HG02852 (cell line): ENCODE measurements around the gene PFKL.

Experiments
- ATAC-seq: cut with Tn5 transposase; IDR thresholded peaks from one replicate; pipeline ENCODE4 v1.9.1; 2021; ENCODE audit warnings: mild to moderate bottlenecking, moderate library complexity; ENCODE audit not compliant: unreplicated experiment

The PFKL gene

DNA sequence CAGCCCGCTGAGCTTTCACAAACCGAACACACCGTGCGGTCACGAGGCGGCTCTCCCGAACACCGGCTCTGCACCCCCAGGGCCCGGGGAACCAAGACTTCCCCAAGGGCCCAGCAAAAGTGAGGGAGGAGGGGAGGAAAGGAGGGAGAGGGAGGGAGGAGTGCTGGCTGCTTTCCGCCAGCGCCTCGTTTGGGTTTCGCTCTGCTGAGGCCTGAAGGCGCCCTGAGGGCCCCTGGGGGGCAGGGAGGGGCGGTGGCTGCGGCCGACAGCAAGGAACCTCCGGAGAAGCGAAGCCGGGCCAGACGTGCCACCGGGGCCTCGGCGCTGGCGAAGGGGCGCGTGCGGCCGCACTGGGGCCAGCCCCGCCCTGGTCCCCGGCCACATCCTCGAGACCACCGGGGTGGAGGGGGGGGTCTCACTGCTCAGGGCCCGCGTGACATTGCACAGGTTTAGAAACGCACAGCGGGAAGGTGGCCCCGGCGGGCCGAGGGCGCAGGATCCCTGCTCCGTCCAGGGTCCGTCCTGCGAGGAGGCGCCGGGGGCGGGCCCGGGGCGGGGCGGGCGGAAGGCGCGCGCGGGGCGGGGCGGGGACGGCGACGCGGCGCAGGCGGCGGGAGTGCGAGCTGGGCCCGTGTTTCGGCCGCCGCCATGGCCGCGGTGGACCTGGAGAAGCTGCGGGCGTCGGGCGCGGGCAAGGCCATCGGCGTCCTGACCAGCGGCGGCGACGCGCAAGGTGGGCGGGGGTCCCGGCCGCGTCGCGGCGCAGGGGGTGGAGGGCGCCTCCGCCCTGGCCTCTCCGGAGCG is at the start of gene PFKL:
Gene PFKL, plus strand, starts transcription at position 596 of the 804 bp plus-strand sequence. Its CDS starts 53 bp downstream, at position 649.
- ATAC-seq = peak; percentile 55

GRCh38 chr21:44253832-44254710 is 45.8 kb upstream of the PFKL start:
- no peak for ATAC-seq

GRCh38 chr21:44255511-44255981 is 44.3 kb upstream of the PFKL start:
- ATAC-seq = no peak

DNA sequence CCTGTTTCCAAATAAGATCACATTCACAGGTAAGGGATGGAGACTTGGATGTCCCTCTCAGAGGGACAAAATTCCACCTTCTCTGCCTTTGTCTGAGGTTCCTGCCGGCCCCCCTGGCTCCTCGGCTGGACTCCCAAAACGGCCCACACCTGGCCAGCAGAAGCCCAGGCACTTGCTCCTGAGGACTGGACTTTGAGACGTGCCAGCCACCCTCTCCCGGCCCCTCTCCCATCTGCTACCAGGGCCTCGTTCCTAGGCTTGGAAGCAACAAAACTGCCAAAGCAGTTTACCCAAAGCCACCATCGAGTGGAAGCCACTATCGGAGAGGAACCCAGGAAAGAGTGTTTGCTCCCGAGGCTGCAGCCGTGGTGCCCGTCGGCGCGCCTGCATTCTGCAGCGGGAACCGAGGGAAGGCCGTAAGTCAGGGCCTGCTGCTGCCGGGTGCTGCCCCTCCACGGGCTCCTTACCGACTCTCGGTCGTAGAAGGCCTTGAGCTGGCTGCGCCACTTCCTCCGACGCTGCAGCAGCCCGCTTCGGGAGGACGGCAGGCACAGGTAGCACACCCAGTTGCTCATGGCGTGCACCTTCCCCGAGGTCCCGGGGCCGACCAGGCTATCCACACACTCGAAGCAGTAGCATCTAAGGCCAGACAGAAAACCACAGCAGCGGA is 41.7 kb upstream of the PFKL start:
- ATAC-seq = no peak

GRCh38 chr21:44259082-44259705 is 40.7 kb upstream of the PFKL start:
- ATAC-seq = no peak

DNA sequence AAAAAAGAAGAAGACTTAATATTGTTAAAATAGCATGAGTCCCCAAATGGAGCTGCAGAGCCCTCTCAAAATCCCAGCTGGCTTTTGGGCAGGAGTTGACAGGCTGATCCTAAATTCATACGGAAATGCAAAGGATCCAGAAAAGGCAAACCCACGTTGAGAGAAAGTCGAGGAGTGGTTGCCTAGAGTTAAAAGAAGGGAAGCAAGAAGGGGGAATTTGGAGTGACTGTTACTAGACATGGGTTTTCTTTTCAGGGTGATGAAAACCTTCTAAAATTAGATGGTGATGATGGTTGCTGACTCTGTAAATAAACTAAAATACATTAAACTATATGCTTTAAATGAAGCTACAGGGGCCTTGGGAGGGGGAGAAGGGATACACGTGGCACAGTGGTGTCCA is 39.8 kb upstream of the PFKL start:
- ATAC-seq = no peak

DNA sequence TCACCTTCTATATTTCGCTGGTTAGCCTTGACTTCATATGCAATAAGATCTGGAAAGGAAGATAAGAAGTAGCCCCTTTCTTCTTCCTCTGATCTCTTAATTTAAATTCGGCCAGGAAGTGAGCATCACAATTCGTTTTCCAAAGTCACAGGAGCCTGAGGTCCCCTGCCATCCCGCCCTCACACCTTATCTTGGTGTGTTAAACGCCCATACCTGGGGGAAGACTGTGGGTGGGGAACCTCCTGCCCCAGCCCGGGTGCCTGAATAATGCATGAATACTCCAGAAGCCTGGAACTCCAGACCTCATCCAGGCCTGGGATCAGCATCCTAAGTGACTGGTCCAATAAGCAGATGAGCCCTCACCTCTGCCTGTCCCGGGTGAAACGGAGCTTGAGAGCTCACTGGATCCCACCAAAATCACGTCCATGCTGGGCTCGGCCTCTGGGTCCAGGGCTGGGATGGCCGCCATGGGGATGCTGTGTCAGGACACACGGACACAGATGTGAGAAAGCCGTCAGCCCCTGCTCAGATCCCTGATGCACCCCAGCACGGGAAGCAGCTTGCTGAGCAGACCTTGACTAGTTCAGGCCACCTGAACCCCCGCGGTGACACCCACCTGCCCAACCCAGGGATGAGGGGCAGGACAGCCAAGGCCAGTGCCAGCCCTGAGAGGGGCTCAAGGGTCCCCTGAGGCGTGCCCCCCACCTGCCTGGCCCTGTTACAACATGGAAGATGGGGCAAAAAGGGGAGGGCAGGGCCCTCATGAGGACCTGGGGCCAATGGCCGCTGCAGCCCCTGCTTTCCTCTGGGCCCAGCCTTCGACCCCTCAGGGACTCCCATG is 38.8 kb upstream of the PFKL start:
- no peak for ATAC-seq

GRCh38 chr21:44261675-44262295 is 38.1 kb upstream of the PFKL start, which contains the start of gene DNMT3L:
Gene DNMT3L, minus strand, starts transcription at chr21:44261897. Its CDS starts 638 bp downstream, at chr21:44261259.
- ATAC-seq = no peak

- ATAC-seq = no peak
Observed at GRCh38 chr21:44262338-44263056, 37.4 kb upstream of the PFKL start.

DNA sequence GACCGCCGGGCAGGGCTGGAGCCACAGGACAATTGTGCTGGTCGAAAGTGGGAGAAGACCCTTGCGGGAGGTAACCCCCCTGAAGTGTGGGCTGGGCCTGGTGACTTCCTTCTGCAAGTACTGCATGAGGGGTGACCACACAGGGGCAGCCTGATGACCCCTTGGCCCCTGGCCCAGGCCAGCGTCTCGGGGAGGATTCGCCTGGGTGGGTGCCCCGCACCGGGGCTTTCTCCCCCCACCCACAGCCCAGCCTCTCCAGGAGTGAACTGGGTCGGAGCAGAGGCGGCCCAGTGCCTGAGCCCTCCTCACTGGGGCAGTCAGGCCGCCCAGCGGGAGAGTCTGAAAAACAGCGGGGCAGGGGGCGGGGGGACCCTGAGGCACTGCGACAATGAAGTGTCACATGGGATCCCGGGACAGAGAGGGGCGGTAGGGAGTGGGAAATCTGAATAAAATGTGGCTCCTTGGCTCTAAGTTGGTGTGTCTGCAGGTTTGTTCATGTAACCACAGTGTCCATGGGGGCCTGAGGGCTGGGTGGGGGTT is 36.6 kb upstream of the PFKL start:
- no peak for ATAC-seq

DNA sequence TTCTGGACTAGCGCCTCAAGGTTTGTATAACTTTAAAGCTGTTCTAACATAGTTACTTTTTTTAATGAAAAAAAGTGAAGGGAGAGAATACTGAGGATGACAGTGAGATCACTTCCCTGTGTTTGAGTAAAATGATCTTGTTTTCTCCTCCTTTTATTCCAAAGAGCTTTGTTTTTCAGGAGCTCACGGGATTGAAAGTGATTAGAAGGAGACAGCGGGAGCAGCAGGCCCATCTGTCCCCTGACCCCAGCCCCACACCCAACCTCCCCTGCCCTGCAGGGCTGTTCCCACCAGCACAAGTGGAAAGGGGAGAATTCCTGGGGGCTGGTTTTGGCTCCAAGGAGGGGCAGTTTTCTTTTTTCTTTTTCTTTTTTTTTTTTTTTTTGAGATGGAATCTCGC is 36.1 kb upstream of the PFKL start:
- no peak for ATAC-seq

DNA sequence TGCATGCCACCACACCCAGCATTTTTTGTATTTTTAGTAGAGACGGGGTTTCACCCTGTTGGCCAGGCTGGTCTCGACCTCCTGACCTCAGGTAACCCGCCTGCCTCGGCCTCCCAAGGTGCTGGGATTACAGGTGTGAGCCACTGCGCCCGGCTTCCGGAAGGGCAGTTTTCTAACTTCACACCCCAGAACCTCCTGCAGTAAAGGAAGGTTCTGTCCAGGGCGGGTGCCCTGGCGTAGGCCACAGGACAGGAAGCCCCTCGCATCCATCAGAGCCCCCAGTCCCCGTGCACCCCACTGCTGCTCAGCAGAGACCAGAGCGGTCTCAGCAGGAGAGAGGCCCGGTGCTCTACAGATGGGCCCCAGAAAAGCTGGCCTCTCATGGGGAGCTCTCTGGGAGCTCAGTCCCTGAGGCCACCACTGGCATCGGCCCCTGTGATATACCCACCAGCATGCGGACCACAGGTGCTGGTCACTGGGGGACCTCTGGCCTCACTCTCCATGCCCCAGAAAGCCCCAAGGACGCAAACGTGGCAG is 34.1 kb upstream of the PFKL start:
- ATAC-seq = no peak

GRCh38 chr21:44267655-44268142 is 32.2 kb upstream of the PFKL start:
- ATAC-seq = no peak

DNA sequence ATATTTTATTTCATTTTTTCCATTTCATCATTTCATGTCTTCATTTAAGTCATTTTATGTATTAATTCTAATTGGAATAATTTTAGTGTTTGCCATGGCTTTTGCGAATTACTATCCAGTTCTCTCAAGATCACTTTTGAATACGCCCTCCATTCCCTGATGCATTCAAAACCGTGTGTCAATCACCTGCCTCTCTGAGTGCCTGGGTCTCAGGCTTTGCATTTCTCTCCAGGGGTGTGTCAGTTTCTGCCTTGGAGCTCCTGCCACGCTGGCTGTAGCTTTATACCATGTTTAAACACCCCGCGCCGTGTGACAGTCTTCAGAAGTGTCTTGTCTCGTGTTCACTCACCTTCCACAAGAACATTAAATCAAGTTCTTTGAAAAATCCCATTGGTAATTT is 30.8 kb upstream of the PFKL start:
- no peak for ATAC-seq

DNA sequence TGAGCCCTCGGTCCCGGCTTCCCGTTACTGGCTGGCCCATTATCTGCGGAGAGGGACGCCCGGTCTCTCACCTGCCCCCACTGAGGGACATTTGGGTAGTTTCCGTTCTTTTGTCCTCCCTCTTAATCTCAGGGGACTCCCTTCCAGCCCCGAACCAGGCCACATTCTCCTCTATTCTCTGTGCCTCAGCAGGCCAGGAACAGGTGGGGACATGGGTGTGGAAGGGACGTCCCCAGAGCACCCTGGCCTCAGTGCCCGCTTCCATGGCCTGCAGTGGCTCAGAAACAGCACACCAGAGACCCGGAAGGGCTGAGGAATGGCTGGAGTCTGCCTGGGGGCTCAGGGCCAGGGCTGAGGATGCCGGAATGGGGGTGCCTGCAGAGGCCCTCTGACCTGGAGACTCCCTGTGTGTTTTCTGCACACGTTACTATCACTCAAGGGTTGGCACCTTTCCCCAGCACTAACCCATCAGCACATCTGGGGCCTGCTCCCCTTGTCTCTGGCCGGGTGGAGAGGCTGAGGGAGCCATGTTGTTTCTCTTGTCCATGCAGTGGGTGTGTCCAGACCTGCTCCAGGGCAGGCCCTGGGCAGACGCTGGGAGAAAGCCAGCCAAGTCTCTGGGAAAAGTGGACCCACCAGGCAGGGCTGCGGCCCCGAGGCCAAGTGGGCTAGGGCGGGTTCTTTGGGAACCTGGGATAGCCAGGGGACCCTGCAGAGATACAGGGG is 28.1 kb upstream of the PFKL start:
- ATAC-seq = no peak

GRCh38 chr21:44272284-44272858 is 27.5 kb upstream of the PFKL start:
- ATAC-seq = no peak

DNA sequence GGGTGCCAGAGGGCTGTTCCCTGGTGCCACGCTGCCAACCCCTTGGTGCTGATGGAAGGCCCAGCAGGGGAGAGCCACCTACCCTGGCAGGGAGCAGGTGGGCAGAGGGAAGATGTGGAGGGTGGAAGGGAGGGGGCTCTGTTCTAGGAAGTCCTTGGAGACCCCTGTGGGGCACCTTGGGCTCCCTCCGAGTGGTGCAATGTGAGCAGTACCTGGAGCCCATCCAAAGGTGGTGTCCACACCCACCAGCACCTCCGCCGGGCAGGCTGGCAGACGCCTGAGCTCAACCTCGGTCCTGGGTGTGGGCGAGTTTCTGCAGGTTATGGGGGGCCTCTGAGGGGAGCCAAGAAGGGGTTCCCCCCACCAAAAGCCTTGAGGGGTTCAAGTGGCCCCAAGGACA is 26.8 kb upstream of the PFKL start:
- no peak for ATAC-seq
